ENCODE data around the gene IFT52.
"Not testable (repeated sequence)": the region's sequence is repeated elsewhere in the genome, so short reads cannot be mapped to it uniquely, and the experiment has no call there.

Gene IFT52

DNA sequence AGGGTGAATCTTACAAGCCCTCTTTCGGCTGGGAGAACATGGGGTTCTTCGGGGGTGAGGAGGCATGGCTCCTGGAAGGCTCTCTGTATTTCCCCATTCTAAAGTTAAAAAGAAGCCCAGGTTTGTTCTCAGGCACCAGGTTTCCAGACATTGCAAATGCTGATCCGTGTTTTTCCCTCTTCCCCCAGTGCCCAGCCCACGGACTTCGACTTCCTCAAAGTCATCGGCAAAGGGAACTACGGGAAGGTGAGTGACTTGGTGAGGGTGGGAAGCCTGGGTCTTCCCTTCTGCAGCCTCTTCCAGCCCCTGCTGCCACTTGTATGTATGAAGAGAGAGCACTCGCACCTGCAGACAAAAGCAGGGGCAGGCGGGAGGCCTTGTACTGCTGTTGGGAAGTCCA is 23.3 kb upstream of the IFT52 start:
- DNase-seq (ENCODE audit: low read depth, low spot score), result no peak

DNA sequence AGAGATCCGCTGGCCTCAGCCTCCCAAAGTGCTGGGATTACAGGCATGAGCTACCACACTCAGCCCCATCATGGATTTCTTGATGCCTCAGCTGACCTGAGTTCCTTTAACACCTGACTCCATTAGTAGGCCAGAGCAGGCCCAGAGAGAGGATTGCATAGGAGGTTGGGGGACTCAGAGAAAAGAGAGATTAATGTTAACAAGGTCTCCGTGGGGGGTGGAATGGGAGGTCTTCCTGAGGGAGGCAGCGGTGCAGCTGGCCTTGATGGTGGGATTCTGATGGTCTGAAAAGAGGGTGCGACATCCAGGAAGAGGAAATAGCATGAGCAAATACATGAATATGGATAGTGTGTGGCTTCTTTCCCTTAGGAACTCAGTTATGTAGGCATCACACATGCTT is 22.0 kb upstream of the IFT52 start:
- DNase-seq (ENCODE audit: low read depth, low spot score), result no peak

DNA sequence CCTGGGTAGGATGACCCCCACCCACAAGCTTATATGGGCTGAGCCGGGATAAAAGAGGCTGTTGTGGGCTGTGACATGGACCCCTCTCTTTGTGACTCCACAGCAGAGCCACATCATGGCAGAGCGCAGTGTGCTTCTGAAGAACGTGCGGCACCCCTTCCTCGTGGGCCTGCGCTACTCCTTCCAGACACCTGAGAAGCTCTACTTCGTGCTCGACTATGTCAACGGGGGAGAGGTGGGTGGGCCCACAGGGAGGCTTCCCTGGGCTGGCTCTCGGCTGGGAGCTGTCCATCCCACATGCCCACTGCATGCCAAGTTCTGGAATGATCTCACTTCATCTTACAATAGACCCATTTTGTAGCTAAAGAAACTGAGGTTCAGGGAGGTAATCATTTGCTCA is 21.5 kb upstream of the IFT52 start:
- DNase-seq (ENCODE audit: low read depth, low spot score), result no peak

- no peak for DNase-seq (ENCODE audit: low read depth, low spot score)
Measured at GRCh38 chr20:43570496-43570895, 20.2 kb upstream of the IFT52 start.

DNA sequence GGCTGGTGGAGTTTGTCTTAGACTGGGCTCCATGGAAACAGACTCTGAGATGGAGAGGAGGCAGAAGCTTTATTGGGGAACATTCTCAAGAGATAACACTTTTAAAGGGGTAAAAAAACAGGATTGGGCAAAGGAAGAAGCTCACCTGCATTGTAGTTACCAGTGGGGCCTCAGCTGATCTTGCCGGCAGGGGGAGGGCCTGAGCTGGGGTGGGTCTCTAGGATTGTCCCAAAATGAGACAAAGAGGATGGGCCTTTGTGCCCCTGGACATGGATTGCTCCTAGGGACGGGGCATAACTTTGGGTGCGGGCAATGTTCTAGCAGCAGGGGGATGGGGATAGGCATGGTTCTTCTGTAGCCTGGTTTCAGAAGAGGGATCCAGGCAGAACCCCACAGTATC is 19.4 kb upstream of the IFT52 start:
- no peak for DNase-seq (ENCODE audit: low read depth, low spot score)

DNA sequence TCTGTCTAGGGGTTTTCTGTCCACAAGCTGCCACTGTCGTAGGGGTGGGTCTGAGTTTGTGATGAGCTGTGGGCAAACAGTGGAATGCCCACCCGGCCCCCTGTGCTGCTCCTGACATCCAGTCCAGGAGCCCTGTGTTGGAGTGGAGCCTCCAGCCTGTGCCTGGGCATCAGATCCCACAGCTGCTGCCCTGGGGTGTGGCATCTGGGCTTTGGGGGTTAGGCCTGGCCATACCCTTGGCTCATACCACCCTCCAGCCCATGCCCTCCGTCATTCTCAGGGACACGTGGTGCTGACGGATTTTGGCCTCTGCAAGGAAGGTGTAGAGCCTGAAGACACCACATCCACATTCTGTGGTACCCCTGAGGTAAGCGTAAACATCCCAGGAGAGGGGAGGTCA is 19.0 kb upstream of the IFT52 start:
- DNase-seq (ENCODE audit: low read depth, low spot score), result no peak

DNA sequence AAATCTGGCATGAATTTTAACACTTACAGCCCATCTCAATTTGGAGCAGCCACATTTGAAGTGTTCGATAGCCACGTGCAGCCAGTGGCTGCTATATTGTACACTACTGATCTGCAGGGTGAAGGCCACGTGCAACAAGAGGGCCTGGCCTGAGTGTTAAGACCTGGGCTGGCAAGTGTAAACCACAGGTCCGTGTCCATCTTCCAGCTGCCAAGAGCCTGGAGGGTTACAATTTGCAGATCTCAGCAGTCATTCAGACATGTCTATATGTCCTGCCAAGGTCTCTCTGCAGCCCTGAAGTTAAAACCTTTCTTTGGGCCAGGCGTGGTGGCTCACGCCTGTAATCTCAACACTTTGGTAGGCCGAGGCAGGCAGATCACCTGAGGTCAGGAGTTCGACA is 17.8 kb upstream of the IFT52 start:
- no peak for DNase-seq (ENCODE audit: low read depth, low spot score)

DNA sequence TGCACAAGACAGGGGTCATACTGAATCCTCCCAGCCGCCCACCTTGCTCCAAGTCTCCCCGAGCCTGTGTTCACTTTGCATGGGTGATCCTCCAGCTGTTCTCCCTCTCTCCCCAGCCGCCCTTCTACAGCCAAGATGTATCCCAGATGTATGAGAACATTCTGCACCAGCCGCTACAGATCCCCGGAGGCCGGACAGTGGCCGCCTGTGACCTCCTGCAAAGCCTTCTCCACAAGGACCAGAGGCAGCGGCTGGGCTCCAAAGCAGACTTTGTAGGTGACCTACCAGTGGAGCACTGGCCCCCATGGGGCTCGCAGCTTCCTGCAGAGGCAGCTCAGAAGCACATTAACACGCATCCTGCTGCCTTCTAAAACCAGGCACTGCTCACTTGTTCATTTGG is 14.6 kb upstream of the IFT52 start:
- no peak for DNase-seq (ENCODE audit: low read depth, low spot score)

- no peak for DNase-seq (ENCODE audit: low read depth, low spot score)
Measured at GRCh38 chr20:43579861-43580793, 10.6 kb upstream of the IFT52 start.

DNA sequence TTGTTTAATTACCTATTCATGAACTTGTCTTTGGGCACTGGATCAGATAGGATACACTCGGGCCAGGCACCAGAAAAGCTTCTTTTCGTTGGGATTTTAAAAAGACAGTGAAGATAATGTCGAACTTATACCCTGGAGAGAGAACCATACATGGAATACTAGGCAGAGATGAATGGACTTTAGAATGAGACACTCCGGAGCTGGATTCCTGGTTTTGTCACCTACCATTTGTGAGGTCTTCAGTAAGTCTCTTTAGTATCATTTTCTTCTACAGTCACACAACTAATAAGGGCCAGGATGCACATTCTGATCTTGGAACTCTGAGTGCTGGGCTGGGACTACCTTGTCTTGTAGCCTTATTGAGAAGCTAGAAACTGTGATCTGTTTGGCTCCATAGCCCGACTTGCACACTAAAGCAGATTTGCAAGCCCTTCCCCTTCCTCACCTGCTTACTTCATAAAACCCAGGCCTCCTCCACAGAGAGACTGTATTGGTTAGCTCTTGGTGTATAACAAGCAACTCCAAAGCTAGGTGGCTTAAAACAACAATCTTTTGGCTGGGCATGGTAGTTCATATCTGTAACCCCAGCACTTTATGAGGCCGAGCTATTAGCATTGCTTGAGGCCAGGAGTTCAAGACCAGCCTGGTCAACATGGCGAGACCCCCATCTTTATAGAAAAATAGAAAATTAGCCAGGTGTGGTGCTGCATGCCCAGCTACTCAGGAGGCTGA is 7.4 kb upstream of the IFT52 start:
- no peak for DNase-seq (ENCODE audit: low read depth, low spot score)

DNA sequence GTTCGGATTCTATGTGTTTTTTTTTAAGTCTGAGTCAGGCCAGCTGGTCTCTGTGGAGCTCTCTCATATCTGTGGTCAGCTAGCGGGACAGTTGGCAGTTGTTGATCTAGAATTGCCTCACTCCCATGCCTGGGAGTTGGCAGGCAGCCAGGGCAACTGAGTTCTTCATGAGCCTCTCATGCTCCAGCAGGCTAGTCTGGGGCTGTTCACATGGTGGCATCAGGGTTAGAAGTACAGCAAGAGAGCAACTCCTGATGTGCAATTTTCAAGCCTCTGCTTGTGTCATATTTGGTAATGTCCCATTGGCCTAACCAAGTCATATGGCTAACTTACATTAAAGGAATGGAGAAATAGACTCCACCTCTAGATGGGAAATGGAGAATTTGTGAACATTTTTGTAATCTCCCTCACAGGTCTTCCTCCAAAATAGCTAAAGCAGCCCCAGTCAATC is 6.7 kb upstream of the IFT52 start:
- peak; percentile 97 for DNase-seq (ENCODE audit: low read depth, low spot score)

GRCh38 chr20:43584448-43585136 is 6.1 kb upstream of the IFT52 start:
- peak; percentile 76 for DNase-seq (ENCODE audit: low read depth, low spot score)

- no peak for DNase-seq (ENCODE audit: low read depth, low spot score)
Measured at GRCh38 chr20:43586641-43587040, 4.1 kb upstream of the IFT52 start.

DNA sequence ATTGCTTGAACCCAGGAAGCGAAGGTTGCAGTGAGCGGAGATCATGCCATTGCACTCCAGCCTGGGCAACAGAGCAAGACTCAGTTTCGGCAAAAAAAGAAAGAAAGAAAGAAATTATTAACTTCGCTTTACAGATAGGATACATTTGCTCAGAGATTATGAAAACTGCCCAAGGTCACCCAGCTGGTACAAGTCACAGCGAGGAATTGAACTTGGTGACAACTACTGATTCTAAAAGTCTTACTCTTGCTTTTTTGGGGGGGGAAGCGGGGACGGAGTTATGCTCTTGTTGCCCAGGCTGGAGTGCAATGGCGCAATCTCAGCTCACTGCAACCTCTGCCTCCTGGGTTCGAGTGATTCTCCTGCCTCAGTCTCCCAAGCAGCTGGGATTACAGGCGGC is 2.2 kb upstream of the IFT52 start:
- not testable (repeated sequence) for DNase-seq (ENCODE audit: low read depth, low spot score)

GRCh38 chr20:43590036-43590391 is 723 bp upstream of the IFT52 start:
- no peak for DNase-seq (ENCODE audit: low read depth, low spot score)

- not testable (repeated sequence) for DNase-seq (ENCODE audit: low read depth, low spot score)
Measured at GRCh38 chr20:43601960-43602359, 11.2 kb downstream of the IFT52 start.

- DNase-seq (ENCODE audit: low read depth, low spot score), result no peak
Measured at GRCh38 chr20:43603124-43603523, 12.4 kb downstream of the IFT52 start.

DNA sequence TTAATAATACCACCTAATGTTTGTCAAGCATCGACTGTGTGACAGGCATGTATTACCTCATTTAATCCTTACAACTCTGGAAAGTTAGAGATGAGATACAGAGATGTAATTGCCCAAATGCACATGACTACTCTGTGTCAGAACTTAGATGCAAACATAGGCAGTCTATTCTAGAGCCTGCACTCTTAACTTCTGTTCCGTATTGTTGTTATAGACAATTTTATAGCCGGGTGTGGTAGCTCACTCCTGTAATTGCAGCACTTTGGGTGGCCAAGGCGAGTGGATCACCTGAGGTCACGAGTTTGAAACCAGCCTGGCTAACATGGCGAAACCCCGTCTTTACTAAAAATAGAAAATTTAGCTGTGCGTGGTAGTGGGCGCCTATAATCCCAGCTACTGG is 15.0 kb downstream of the IFT52 start:
- DNase-seq (ENCODE audit: low read depth, low spot score), result no peak

- not testable (repeated sequence) for DNase-seq (ENCODE audit: low read depth, low spot score)
Measured at GRCh38 chr20:43607278-43607677, 16.5 kb downstream of the IFT52 start.

- no peak for DNase-seq (ENCODE audit: low read depth, low spot score)
Measured at GRCh38 chr20:43631598-43631997, 40.9 kb downstream of the IFT52 start.

DNA sequence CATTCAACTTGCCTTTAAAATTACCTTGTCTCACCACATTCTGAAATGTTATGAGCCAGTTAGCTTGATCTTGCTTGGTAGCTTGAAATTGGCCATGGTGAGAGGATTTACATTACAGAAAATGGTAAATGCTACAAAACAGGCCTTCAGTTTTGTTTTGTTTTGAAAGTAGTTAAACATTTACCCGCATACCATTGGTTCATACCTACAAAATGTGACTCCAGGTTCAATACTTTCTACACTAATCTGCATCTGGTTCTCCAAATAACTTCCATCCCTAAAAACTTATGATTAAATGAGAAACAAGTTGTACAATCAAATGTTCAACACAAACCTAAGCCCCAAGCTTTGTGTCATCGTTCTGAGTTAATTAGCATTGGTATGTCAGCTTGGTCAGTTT is 45.7 kb downstream of the IFT52 start:
- DNase-seq (ENCODE audit: low read depth, low spot score), result no peak

- DNase-seq (ENCODE audit: low read depth, low spot score), result no peak
Measured at GRCh38 chr20:43642548-43642947, 51.8 kb downstream of the IFT52 start.

Data from astrocyte of the hippocampus (primary cell).